CD4-positive, alpha-beta T cell treated with Interleukin-6 at 100 ng/mL for 8 hours (primary cell): ENCODE data around the gene TMEM178B.

Experiments
- DNase-seq: peaks from one replicate; pipeline ENCODE4 v3.0.0-alpha.2; 2020; ENCODE audit warnings: mixed read lengths, low spot score

Gene TMEM178B

DNA sequence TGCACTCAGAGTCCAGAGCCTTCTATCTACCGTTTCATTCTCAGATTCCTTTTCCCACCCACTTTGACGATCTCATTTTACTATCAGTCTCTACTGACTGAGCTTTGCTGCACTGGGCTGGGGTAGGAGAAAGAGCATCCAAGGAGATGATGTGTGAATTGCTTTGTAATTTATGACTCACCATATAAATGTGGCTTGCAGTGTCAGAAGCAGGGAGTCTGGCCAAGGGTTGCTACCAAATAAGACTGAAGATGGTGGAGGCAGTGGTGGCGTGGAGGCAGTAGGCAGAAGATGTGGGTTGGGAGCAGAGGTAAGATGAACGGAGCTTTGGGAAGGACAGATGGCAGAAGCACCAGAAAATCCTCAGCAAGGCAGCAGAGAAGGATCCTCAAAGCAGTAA is 404.0 kb downstream of the TMEM178B start:
- DNase-seq, result no peak

DNA sequence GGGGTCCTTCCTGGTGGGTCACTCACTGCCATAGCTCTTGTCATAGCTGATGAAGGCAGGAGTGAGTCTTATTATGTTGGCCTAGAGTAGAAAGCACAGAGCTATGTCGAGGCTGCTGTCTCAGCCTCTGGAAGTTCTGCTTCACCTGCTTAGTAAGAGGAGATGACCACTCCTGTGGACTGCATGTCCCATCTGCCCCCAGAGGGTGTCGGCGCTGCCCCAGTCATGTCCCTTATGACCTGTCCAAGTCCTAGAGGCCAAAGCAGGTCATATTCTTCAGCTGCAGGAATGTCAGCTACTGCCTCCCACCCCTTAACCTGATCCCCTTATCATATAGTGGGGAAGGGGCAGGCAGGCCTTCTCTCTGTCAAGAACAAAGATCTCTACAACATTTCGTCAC is 405.0 kb downstream of the TMEM178B start:
- DNase-seq, result no peak

DNA sequence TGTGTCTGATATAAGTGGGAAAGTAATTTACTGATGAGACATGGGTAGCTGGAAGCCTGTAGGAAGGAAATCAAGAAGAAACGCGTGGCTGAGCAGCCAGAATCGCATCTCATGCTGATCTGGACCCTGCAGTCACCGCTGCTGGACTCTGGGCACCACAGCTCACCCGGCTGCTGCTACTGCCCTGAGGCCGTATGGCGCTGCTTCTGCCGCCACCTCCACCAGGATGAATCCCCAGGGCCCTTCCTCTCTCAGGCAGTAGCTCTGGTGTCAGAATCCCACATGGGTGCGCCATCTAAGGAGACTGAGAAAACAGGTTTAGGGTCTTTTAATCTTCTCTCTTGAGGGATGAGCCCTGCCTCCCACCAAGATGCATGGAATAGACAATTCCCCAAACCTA is 407.1 kb downstream of the TMEM178B start:
- no peak for DNase-seq

DNA sequence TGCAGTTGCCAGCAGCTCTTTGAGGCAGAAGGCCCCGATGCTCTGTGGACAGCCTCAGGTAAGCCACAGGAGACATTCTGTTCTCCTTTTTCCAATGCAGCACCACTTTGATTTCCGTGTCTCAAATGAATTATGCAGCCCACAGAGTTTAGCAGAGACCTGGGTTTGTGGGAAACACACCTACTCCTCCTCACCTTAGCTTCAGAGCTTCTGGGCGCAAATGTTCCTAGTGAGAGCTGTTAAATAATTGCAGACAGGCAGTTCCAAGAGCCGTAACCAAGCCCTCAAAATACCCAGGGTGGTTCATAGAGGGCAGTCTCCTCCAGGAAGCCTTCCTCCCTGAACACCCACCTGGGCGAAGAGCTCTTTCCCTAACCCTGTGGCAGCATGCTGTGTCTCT is 408.1 kb downstream of the TMEM178B start:
- no peak for DNase-seq

DNA sequence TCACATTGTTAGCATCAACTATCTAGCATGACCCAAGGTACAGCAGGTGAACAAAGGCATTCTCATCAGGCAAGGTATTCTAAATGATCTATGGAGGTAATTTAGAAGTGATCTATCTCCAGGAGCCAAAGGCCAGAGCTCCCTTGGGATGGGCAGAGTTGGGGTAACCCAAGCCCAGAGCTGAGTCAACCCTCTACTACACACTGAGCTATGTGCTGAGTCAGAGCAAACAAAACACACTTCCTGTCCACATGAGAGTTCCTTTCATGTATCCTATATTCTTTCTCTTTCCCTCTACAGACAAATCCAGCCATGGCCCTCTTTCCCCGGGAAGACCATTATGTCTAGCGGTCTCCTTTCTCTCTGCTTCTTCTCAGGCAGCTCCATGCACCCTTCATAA is 409.2 kb downstream of the TMEM178B start:
- no peak for DNase-seq

DNA sequence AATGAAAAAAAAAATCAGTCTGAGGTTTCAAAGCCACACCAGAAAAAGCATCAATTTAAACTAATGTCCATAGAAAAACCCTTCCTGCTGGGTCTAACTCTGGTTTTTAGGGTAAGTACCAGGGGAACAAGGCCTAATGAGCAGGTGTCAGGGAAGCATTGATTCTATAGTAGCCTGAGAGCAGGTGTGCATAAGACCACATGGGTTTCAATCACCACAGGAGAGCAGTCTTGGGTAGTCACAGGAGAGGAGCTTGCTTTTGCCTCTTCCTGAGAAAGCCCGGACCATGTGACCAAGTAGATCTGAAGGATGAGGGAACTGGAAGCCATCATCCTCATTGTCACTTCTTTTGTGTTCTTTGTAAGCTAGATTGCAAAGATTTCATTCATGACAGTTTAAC is 411.0 kb downstream of the TMEM178B start:
- no peak for DNase-seq

DNA sequence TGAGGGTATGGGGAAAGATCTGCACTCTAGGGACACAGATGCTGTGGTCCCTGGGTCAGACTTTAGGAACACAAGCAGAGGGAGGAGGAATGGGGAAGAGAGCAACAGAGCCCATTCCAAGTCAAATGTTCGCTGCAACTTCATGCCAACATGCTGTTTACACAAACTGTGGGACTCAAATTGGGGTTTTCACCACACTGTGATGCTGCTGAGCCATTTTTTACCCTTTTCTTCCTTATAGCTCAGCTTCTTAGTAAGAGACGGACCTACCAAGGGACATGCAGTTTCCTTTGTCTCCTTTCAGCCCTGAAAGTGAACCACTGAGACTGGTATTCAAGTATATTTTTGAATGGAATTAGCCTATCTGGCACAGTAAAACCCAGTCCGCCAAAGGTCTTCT is 413.1 kb downstream of the TMEM178B start:
- no peak for DNase-seq

DNA sequence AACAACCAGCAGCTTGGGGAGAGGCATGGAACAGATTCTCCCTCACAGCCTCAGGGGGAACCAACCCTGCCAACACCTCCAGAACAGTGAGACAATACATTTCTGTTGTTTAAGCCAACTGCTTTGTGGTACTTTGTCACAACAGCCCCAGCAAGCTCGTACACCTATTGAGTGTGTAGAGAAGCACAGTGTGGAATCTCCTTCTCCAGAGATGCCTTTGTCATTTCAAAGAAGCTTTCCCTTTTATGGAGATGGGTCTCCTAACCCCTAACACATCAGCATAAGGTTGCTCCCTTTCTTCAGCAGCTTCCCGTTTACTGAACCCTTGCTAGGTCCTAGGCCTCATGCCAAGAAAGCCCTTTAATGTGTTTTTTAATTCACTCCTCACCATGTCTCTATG is 416.6 kb downstream of the TMEM178B start:
- DNase-seq, result no peak

DNA sequence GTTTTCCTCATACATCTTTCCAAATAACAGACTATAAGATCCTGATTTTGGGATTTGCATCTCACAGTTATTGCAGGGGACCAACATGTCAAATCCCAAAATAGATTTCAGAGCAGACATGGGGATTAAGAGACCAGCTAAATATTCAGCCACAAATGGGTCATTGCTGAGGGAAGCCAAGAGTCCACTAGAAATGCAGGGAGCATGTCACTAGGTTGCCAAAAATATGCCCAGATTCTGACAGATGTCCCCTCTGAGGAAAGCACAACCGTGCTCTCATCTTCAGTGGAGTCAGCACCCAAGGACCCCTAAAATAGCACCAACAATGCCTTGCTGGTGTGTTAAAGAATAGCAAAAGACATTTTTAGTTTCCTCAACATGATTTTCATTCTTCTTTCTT is 421.2 kb downstream of the TMEM178B start:
- DNase-seq, result no peak

DNA sequence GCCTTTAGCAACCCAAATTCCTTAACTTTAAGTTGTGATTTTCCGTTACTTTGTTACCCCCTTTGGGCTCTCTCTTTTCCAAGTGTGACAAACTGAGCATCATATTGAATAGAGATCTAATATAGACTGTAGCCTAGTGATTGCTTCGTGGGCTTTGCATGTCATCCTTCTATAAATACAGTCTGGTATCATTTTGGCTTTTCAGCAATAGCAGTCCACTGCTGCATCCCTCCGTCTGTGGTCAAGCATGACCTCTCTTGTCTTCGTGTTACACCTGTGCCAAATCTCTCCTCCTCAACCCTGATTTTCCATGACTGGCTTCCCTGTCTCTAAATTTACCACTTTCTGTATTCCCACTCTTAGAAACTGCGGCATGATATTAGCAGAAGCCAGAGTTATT is 423.5 kb downstream of the TMEM178B start:
- DNase-seq, result no peak

DNA sequence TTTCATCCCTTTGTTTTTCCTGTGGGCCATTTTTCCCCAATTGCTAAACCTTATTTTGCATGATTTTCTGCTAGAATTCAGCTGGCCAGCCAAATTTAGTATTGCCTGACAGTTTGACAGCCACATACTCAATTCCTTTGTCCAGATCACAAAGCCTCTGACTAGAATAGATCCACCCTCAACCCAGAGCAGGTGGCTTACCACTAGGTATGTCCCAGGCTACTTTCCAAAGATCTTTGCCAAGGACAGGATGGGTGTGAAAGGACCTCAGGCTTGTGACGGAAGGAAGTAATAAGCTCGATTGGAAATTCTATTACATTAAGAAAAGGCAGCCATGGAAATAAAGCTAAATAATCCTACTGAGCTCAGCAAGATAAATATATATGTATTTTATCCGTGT is 426.7 kb downstream of the TMEM178B start:
- no peak for DNase-seq

DNA sequence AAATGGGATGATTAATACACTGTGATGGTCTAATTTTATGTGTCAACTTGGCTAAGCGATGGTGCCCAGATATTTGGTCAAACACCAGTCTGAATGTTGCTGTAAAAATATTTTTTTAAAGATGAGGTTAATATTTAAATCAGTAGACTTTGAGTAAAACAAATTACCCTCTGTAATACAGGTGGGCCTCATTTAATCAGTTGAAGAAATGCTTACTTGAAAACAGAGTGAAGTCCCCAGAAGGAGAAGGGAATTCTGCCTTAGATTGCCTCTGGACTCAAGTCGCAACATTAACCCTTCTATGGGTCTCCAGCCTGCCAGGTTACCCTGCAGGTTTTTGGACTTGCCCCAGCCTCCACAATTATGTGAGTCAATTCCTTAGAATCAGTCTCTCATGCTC is 427.6 kb downstream of the TMEM178B start:
- no peak for DNase-seq

DNA sequence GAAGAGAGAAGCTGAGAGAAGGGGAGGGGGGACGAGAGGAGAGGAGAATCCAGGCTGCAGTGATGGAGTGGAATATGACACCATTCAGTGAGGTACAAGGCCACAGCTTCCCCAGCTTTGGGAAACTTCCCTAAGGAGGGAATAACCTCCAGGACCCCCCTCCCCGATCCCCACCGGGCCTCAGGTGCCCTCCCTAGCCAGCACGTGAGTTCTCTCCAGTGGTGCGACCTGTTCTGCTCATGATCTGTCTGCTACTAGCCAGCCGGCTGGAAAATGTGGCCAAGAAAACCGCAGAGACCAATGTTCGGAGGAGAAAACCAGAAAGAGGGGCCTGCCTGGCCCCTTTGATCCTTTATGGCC is 437.4 kb downstream of the TMEM178B start:
- no peak for DNase-seq

DNA sequence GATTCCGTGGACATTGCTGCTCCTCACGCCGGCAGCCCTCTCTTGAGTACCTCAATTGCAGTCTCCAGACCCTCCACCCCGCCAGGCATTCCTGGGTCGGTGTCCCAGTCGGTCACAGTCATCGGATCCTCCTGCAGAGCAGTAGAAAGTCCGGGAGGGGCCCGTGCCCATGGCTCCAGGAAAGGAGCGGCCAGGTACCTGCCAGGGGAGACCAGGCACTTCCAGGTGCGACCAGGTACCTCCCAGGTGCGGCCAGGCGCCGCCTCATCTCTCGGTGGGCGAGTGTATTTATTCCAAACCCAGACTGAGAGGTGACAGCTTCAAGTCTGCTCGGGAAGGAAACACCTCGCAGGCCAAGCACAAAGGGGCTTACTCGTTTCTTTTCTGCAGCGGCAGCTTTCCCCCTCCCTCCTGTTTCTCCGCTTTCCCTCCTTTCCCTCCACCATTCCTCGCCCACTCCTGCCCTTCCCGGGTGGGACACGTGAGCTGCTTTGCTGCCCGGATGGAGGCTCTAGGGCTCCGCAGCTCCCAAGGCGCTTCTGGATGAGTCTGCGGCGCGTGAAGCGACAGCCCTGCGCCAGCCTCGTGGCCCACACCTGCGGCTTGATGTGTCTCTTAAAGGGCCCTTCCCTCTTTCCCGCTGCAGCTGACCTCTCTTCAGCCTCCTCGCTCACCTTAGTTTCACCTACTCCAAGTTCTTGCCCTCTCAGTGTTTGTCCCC is 438.0 kb downstream of the TMEM178B start:
- no peak for DNase-seq

DNA sequence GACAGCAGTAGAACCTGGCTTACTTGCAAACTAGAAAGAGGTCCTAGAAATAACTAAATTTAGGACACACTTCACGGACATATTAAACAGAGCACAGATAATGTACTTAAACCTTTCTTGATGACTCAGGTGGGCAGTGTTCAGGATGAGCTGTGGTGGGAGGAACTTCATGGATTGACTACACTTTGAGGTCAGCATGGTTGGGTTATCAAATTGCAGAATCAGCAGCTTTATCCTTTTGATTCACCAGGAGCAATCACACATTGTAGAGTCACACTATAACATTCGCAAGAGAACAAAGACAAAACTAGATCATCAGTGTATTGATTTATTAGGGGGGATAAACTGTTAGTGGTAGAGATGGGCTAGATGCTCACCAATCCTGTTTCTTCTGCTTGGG is 438.7 kb downstream of the TMEM178B start:
- DNase-seq, result no peak

DNA sequence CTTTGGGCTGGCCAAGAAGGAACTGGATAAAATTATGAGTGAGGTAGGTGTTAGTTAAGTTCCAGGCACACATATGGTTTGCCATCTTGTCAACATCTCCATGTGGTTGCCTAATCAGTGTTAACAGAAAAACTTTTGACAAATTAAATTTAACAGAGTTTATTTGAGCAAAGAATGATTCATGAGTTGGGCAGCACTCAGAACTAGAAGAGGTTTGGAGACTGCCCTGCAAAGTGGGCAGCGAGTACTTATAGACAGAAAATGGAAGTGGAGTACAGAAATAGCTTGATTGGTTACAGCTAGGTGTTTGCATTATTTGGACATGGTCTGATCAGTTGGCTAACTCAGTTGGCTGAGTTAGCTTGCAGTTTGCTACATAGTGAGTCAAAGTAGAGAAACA is 439.9 kb downstream of the TMEM178B start:
- DNase-seq, result no peak

DNA sequence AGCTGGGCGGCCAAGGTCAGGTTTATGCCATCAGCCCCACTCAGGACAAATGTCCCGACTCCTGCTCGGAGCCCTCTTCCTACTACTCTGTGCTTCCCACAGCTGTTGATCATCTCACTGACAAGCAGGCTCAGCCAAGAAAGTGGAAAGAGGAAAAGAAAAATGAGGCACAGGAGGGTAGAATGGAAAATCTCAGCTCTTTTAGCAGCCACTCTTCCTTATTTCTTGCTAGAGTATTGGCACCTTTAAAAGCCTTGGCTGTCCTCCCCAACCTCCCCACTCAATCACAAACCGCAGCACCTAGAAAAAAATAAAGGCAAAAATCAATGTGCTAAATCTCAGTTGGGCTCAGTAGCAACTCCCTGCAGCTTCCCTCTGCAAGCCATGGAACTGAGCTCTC is 442.1 kb downstream of the TMEM178B start:
- no peak for DNase-seq

DNA sequence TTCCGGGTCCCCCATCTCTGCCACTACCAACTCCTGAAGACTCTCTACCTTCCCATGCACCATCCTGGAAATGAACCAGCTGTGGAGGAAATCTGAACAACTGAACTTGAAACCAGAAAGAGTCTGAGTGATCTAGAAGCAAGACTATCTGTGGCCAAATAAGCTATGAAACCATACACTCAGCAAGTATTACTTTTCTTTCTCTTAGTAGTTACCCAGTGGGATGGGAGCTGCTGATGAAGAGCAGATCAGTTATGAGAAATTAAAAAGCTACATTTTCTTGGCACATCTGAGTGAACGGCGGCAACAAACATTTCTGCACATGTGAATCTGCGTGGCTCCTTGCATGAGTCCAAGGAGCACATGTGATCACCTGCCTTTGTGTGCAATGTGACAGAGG is 445.8 kb downstream of the TMEM178B start:
- DNase-seq, result no peak

DNA sequence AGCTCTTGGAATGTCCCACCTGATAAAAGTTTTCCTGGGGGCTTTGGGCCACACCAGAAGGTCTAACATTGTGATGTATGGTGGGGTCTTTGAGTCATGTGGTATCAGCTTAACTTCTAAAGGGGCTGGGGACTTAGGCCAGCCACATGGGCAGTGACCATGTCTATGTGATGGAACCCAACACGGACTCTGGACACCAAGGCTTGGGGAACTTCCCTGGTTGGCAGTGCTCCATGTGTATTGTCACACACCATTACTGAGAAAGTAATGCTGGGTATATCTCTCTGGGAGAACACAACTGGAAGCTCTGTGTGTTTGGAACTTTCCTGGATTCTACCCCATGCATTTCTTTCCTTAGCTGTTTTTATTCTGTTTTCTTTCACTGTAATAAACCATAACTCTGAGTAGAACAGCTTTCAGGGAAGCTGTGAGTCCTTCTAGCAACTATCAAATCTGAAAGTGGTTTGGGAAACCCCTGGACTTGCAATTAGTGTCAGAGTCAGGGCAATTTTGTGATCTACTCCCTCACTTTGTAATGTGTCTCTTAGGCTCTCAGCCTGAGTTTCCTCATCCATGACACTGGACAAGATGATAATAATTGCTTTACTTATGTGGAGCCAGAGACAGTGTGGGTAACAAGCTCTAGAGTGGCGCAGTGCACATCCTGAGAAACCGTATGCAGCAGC is 448.9 kb downstream of the TMEM178B start:
- DNase-seq, result no peak

DNA sequence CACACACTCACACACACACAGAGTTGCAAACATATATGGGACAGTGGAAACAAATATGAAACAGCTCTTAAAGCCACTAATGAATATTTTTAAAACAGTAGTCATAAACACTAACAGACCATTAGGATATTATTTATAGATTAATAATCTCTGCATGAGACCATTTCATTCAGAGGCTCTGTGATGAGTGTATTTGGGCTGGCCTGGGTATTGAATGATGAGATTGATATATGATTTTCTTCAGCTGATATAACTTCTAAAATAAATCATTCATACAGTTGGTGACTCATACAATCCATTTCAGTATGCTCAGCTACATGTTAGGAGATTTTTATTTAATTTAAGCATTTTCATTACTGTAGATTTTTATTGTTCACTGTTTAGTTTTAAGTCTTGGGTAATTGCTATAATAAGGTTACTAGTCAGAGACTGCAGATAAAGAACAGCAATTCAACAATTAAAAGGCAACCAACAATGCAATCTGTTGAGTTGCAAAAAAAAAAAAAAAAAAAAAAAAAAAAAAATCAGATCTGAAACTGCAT is 452.2 kb downstream of the TMEM178B start:
- no peak for DNase-seq

DNA sequence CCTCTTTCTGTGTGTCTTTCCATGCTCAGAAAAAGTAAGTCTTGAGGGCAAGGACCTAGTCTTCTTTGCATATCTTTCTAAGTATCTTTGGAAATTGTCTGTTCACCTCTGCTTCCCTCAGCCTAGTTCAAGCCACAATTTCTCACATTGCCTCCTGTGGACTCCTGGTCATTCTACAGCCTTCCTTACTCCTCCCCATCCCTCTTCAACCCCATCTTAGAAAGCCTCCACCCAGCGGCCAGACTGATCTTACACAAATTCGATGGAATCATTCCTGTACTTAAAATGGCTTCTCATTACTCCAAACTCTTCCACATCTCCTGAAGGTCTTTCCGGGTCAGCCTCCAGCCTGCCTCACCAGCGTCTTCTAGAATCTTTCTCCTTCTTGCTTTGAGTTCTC is 453.2 kb downstream of the TMEM178B start:
- no peak for DNase-seq

DNA sequence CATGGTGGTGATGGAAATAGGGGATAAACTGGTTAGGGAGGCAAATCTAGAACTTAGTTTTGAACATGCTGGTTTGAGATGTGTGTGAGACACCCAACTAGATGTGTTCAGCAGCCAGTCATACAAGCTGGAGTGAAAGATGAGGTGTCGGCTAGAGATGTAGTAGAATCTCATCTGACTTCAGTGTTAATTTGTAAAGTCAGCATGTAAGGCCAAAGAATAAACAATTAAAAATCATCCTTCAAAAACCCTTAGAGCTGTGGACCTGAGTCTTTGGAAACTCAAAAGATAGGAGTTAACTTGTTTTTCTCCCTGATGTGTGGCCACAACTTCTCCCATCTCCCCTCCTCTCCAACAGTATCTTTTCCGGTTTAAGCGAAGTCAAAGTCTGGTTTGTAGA is 454.5 kb downstream of the TMEM178B start:
- no peak for DNase-seq
